ENCODE results near the gene ZG16B.
A peak's percentile ranks its signal among the peaks of the same experiment; 100 is the strongest.

The ZG16B gene

DNA sequence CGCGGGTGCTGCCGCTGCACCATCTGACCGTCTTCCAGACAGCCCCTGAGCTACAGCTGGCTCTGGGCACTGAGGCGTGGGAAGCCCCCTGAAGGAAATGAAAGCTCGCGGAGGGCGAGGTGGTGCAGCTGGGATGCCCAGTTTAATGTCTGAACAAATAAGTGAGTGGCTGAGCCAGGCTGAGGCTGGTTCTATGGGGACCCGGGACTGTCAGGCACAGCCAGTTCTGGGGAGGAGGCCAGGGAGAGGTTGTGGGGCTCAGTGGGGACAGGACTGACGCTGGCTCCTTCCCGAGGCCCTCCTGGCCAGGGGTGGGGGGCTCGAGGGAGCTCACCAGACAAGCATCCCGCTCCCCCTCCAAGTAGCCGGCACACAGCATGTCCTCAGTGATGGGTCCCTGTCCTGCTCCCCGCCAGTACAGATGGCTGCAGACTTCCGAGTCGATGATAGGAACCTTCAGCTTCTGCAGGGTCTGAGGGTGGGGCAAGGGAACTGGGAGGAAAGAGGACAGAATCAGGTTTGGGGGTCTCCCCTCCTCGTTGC is 23.5 kb downstream of the ZG16B start:
- TF ChIP-seq, protein P1, sequence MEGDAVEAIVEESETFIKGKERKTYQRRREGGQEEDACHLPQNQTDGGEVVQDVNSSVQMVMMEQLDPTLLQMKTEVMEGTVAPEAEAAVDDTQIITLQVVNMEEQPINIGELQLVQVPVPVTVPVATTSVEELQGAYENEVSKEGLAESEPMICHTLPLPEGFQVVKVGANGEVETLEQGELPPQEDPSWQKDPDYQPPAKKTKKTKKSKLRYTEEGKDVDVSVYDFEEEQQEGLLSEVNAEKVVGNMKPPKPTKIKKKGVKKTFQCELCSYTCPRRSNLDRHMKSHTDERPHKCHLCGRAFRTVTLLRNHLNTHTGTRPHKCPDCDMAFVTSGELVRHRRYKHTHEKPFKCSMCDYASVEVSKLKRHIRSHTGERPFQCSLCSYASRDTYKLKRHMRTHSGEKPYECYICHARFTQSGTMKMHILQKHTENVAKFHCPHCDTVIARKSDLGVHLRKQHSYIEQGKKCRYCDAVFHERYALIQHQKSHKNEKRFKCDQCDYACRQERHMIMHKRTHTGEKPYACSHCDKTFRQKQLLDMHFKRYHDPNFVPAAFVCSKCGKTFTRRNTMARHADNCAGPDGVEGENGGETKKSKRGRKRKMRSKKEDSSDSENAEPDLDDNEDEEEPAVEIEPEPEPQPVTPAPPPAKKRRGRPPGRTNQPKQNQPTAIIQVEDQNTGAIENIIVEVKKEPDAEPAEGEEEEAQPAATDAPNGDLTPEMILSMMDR (IDR thresholded peaks at IDR 0.05; ENCODE audit: insufficient read depth, missing control alignments) = no peak
- DNase-seq (ENCODE audit: insufficient read length, low spot score) (no peak), FAIRE-seq (no peak)

DNA sequence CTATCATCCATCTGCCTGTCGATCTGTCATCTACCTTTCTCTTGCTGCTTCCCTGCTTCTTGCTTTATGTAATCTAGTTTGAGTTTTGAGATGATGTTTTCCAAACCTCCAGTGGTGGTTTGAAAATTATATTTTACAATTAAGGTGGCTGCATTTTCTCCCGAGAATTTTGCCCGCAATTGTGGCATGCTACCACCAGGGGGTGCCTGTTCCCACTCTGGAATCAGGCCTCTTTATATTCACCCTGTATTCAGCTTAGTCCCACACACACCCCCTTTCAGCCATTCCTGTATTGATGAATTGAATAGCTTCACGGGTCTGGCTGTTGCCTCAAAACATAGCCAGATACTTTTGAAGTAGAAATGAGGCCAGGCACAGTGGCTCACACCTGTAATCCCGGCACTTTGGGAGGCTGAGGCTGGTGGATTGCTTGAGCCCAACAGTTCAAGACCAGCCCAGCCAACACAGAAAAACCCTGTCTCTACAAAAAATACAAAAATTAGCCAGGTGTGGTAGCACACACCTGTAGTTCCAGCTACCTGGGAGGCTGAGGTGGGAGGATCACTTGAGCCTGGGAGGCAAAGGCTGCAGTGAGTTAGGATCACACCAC is 24.7 kb downstream of the ZG16B start:
- TF ChIP-seq, protein P1 (IDR thresholded peaks at IDR 0.05; ENCODE audit: insufficient read depth, missing control alignments) = peak; percentile 17
- DNase-seq (ENCODE audit: insufficient read length, low spot score) = no peak
- no peak for FAIRE-seq

DNA sequence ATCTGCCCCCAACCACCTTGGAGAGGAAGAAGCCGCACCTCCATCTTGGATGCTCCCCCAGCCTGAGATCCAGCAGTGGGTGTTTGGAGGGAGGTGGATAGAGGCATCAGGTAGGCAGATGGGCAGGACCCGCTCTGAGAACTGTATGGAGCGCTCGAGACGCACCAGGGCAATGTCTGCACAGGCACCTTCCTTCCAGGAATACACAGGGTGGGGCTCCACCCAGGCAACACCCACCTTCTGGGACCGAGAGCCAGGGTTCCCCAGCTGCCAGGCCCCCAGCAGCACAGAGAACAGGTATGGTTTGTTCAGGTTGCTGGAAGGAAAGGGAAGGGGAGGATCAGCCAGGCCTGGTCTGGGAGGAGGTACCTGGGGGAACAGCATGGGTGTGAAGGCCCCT is 25.4 kb downstream of the ZG16B start:
- DNase-seq (ENCODE audit: insufficient read length, low spot score) = peak; percentile 6
- TF ChIP-seq, protein P1 (IDR thresholded peaks at IDR 0.05; ENCODE audit: insufficient read depth, missing control alignments) = no peak
- FAIRE-seq = no peak

DNA sequence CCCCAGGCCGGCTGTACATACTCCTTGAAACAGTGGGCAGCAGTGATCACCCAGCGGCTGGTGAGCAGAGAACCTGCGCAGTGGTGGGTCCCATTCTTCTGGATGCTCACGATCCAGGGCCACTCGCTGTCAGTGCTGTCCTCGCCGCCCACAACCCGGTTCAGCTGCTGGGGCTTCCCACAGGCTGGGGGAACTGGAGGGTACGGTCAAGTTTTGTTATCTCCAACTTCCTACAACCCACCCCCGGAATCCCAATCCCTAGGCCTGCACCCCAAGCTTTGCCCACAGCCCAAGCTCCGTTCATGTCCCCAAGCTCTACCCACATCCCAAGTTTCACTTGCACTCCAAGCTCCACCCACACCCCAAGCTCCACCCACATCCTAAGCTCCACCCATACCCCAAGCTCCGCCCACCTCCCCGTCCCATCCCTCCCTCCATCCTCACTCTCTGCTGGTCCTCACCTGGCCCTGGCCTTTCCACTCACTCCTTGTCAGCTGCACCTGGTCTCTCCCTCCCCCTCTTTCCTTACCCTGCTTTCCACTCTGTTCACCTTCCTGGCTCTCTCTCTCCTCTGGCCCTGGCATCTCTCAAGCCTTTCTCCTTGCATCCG is 26.1 kb downstream of the ZG16B start:
- DNase-seq (ENCODE audit: insufficient read length, low spot score) (peak; percentile 12), FAIRE-seq (no peak)
- TF ChIP-seq, protein P1 (IDR thresholded peaks at IDR 0.05; ENCODE audit: insufficient read depth, missing control alignments) = no peak

DNA sequence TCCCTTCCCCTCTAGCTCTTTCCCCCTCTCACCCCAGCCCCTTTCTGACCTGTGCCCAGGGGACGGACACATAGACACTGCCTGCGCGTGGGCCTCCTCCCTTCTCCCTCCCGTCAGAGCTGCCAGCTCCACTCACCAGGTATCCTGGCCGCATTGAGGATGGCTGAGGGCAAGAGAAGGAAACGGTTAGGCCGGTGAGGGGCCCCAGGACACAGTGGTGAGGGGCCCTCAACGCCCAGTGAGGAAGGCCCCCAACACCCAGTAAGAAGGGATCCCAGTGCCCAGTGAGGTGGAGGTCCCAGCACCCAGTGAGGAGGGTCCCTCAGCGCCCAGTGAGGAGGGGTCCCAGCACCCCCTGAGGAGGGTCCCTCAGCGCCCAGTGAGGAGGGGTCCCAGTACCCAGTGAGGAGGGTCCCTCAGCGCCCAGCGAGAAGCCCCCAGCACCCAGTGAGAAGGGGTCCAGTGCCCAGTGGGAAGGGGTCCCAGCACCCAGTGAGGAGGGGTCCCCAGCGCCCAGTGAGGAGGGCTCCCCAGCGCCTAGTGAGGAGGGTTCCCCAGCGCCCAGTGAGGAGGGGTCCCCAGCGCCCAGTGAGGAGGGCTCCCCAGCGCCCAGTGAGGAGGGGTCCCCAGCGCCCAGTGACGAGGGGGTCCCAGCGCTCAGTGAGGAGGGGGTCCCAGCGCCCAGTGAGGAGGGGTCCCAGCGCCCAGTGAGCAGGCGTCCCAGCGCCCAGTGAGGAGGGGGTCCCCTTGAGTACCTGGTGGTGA is 26.8 kb downstream of the ZG16B start:
- FAIRE-seq = no peak
- peak; percentile 4 for DNase-seq (ENCODE audit: insufficient read length, low spot score)
- TF ChIP-seq, protein P1 (IDR thresholded peaks at IDR 0.05; ENCODE audit: insufficient read depth, missing control alignments) = no peak

DNA sequence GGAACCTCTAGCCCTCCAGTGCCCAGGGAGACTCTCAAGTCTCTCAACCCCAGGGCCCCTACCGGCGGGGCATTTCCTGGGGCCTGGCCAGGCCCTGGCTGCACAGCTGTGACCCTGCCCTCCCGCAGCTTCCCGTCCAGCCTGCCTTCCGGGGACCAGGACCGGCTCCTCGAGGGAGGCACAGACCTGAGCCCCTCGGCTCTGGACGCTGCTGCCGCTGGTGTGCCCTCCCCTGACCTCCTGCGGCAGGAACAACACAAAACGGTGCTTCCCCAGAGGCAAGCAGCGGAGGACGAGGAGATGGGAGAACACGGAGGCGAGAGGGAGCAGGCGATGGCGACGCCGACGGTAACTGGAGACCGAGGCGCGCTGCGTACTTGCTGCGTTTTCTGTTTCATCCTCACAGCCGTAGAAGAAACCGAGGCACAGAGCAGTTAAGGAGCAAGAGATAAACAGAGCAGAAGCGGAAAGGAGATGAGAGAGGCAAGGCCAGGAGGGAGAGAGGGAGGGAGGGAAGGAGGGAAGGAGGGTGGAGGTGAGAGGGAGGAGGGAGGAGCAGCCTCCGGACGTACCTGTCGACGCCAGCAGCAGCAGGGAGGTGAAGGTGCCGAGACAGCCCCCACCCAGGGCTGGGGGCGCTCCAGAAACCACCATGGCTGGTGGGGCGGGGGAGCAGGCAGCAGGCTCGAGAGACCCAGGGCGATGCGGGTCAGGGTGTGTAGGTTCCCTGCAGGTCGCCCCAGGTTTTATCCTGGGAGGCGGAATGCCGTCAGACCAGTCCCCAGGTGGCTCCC is 27.5 kb downstream of the ZG16B start, which contains the start of gene PRSS22:
Gene PRSS22, minus strand, starts transcription at position 720 of the 794 bp plus-strand sequence. Its CDS starts 66 bp downstream, at position 654.
- TF ChIP-seq, protein P1 (IDR thresholded peaks at IDR 0.05; ENCODE audit: insufficient read depth, missing control alignments) = no peak
- no peak for FAIRE-seq
- peak; percentile 13 for DNase-seq (ENCODE audit: insufficient read length, low spot score)
